Hypothalamus (tissue), 51 donors: ENCODE data around the gene ZNF780B.
A peak's percentile ranks its signal among the peaks of the same experiment; 100 is the strongest.

Experiments used
- DNase-seq, 51 donors: peaks; one replicate each; lab custom pipeline; 2025; lab: John Stamatoyannopoulos, UW

ZNF780B gene

DNA sequence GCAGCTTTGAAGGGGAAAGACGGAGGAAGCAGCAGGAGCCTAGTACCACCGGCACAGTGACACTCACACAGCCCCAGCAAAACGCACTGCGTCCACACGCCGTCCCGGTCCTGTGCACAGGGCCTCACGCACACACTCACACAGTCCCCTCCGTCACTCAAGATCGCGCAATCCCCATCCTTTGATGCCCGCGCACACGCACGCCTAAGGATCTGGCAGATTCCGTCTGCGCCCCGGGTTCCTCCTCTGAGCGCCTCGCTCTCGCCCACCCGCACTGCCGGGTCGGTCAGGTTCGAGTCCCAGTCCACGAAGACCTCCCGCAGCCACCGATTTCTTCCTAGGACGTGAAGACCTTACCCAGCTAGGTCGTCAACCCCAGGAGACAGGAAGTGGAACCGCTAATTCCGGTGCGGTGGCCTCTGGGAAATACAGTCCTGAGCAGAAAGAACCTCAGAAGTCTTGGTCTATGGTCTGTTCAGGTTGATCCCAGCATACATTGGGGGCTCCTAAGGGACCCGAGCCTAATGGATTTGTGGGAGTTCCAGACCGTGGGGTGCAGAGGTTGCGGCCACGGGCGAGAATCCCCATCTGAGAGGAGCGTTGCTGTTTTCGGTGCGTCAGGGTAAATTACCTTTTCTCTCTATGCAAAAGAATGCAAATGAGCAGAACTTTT is at the start of gene ZNF780B:
Gene ZNF780B (minus strand): TSS at position 400 of the 673 bp plus-strand sequence. CDS start 5,899 bp downstream, outside the sequence.
- peak in 50 of 51 donors; percentile 7 to 85 (median 56) for DNase-seq

DNA sequence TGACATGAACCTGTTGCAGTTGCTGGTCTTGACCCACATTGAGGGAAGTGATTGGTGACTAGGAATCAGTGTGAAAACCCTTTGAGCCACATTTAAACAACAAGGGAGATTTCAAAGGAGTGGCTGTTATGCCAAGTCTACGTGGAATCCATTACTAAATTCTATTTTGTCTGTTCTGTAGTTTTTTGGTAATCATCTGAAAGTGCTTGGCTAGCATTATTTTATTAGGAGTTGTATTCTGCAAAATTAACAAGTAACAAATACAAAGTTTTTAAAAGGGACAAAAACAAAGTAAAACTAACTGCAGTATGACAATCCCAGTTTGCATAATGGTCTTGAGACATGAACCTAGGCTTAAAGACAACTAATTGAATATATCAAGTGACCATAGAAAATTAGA is 48.7 kb upstream of the ZNF780B start:
- no peak for DNase-seq

DNA sequence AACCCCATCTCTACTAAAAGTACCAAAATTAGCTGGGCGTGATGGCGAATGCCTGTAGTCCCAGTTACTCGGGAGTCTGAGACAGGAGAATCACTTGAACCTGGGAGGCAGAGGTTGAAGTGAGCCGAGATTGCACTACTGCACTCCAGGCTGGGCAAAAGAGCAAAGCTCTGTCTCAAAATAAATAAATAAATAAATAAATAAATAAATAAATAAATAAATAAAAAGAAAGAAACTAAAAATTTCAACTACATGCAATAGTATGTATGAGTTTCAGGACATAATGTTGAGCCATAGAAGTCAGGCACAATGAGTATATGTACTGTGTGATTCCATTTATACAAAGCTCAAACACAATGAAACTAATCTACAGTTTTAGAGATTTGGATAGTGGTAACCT is 47.6 kb upstream of the ZNF780B start:
- DNase-seq: no peak

DNA sequence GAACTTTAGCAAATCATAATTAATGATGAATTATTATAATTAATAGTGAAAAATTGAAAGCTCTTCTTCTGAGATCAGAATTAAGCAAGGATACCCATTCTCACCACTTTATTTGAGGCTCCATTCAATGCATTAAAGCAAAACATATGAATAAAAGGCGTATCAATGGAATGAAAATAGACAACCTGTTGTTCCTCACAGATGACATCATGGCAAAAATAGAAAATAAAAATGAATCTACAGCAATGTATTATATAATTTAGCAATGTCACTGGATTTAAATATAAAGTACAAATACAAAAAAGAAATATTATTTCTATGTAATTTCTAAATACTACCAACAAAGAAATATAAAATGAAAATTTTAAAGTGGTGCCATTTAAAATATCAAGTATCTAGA is 45.8 kb upstream of the ZNF780B start:
- DNase-seq: no peak

DNA sequence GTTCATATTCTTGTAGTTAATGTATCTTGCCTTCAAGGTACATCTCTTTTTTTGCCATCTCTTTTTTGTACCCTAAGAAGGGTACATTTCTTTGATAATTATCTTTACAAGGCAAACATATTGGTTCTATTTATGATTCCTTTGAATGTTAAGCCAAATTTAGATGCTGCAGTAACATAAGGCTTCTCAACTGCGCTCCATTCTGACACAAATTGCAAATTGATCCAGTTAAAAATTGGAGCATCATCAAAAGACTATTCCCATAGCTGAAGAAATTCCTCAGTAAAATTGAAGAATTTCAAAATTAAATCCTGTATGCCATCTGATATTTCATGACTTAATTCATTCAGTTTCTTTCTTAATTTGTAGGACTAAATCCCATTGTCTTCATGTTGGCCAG is 37.4 kb upstream of the ZNF780B start:
- DNase-seq: no peak

DNA sequence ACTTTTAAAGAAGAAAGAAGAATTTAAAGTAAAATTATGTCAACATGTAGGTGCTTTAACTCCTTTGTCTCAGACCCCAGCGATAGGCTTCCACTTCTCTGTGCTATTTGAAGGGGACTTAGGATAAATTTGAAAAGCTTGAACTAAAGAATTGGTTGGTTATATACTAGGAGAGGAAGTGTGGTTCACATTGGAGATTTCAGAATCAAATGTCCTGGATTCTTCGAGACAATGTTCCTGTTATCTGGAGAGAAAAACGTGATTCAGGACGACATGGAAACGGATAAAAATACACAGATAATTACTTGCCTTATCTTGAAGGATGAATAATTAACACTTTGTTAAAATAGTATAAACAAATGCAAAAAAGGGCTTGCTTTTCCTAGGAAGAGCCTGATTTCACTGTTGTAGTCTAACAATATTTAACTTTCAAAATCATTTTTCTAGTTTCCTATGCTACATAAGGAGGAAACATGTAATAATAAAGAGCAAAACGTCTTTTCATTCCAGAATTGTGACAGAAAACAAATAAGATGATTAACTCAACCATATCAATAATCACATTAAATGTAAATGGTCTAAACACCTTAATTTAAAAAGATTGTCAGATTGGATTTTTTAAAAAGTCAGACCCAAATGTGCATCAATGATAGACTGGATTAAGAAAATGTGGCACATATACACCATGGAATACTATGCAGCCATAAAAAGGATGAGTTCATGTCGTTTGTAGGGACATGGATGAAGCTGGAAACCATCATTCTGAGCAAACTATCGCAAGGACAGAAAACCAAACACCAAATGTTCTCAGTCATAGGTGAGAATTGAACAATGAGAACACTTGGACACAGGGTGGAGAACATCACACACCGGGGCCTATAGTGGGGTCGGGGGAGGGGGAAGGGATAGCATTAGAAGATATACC is 35.4 kb upstream of the ZNF780B start:
- peak in 1 of 51 donors; percentile 30 for DNase-seq

DNA sequence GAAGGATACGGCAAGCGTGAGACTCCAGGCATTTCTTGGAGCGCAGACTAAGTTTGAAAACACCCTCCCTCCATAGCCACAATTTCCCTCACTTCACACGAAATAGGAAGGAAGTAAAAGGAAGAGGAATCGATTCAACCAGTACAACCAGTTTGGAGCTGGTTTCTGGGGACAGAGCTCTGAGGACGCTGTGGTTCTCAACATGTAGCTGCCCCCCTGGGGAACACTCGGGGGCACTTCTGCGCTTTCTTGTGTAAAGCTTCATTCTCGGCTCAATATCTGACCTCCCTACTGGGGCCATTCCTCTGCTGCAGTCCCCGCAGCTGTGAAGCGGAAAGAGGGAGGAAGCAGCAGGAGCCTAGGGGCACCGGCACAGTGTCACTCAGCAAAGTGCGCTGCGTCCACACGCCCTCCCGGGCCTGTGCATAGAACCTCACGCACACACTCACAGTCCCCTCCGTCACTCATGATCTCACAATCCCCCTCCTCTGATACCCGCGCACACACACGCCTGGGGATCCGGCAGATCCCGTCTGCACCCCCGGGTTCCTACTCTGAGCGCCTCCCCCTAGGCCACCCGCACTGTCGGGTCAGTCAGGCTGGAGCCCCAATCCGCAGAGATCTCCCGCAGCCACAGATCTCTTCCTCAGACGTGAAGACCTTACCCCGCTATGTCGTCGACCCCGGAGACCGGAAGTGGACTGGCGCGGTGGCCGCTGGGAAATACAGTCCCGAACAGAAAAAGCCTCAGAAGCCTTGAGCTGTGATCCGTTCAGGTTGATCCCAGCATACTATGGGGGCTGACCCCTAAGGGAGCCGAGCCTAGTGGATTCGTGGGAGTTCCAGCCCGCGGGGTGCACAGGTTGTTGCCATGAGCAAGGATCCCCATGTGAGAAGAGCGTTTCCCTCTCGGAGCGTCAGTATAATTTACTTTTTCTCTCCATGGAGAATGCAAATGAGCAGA is 34.5 kb upstream of the ZNF780B start, which contains the start of gene ZNF780A:
Gene ZNF780A (minus strand): TSS at position 703 of the 964 bp plus-strand sequence. CDS start 6,190 bp downstream, outside the sequence.
- peak; percentile 12 to 89 (median 74) for DNase-seq

DNA sequence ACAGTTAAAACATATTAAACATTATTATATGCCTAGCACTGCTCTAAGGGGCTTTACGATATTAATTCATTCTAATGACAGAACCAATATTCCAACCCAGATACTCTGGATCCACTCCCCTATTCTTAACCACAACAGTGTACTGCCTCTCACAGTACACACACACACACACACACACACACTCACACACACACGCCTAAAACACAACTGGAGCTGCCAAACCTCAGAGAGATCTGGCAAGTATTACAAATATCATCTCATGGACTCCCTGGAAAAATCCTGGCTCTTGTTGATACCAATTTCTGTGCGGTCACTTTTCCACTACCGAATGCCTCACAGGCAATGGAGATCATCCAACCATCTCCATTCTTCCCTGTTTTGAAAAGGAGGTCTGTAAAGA is 33.4 kb upstream of the ZNF780B start:
- DNase-seq: no peak

DNA sequence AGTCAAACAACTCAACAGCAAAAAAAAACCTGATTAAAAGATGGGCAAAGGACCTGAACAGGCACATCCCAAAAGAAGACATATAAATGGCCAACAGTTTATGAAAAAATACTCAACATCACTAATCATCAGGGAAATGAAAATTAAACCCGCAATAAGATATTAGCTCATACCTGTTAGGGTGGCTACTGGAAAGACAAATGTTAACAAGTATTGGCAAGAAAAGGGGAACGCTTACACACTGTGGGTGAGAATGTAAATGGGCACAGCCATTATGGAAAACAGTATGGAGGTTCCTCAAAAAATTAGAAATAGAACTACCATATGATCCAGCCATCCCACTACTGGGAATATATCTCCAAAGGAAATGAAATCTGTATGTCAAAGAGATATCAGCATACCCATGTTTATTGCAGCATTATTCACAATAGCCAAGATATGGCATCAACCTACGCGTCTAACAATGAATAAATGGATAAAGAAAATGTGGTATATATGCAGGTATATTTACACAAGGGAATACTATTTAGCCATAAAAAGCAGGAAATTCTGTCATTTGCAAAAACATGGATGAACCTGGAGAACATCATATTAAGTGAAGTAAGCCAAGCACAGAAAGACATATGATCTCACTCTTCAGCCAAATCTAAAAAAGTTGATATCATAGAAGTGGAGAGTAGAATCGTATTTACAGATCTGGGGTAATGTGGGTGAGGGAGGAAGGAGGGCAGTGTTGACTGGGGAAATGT is 32.4 kb upstream of the ZNF780B start:
- no peak for DNase-seq

DNA sequence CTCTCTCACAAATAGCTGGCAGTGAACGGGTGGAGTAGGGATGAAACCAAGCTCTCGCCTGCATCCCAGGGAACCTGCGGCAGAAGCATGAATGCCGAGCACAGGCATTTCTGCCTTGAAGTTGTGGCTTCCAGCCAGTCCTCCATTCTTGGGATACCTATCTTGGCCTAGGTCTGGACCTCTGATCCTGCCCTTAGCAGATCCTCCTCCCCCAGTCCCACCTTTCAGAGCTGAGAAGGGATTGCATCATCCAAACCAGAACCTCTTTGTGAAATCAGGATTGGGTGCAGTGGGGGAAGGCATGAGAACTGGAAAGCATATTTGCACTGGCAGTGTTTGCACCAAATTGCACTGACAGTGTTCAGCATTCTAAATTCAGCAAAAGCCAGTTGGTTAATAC is 28.9 kb upstream of the ZNF780B start:
- no peak for DNase-seq

DNA sequence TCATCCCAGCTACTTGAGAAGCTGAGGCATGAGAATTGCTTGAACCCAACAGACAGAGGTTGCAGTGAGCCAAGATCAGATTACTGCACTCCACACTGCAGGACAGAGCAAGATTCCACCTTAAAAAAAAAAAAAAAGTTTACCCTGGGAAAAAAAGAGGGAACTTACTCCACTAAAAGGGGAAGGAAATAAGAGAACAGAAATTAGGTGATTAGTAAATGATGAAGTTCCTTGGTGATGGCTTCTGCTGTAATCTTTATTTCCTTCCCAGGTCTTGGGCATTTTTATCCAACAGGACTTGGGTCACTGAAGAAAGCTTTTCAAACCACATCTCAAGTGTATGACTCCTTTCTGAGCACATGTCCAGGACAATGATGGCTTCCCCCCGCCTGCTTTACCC is 25.4 kb upstream of the ZNF780B start:
- no peak for DNase-seq

DNA sequence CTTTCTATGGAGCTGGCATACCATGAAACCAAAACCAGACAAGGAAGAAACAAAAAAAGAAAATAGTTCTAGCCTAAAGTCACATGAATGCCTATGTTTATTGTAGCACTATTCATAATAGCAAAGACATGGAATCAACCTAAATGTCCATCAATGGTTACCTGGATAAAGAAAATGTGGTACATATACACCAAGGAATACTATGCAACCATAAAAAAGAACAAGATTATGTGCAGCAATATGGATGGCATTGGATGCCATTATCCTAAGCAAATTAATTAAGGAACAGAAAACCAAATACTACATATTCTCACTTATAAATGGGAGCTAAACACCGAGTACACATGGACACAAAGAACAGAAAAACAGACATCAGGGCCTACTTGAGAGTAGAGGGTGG is 24.3 kb upstream of the ZNF780B start:
- DNase-seq: no peak

DNA sequence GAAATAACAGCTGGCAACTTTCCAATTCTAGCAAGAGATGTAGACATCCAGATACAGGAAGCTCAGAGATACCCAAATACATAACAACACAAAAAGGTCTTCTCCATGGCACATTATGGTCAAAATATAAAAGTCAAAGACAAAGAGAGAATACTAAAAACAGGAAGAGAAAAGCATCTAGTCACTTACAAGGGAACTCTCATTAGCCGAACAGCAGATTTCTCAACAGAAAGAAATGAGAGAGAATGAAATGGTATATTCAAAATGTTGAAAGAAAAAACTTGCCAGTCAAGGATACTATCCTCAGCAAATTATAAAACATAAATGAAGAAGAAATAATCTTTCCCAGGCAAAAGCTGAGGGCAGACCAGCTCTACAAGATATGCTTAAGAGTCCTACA is 22.3 kb upstream of the ZNF780B start:
- no peak for DNase-seq

DNA sequence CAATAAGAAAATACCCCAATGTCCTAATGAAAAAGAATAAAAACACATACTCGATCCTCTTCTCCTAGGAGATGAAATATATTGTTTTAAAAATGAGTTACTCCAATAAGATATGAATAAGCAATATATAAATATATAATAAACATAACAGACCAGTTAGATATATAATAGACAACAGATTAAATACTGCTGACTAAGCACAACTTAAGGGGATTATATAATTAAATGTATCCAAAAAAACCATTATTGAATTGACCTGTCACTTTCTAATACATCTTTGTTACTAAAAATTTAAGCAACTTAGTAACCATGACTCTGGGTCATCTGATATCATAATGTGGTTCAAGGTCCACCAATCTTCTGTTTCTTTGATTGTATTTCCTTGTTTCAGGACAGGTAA is 14.0 kb upstream of the ZNF780B start:
- no peak for DNase-seq

DNA sequence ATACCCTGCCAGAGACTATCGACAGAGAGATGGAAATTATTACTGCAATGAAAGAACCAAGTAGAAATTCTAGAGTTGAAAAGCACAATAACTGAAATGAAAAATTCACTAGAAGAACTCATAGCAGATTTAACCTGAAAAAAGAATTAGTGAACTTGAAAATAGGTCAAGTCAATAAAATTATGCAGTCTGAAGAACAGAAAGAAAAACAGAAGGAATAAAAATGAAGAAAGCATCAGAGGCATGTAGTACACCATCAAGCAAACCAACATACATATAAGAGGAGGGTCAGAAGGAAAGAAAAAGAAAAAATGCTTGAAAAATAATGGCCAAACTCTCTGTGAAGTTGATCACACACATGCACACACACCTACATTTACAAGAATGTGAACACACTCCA is 3.6 kb upstream of the ZNF780B start:
- no peak for DNase-seq

DNA sequence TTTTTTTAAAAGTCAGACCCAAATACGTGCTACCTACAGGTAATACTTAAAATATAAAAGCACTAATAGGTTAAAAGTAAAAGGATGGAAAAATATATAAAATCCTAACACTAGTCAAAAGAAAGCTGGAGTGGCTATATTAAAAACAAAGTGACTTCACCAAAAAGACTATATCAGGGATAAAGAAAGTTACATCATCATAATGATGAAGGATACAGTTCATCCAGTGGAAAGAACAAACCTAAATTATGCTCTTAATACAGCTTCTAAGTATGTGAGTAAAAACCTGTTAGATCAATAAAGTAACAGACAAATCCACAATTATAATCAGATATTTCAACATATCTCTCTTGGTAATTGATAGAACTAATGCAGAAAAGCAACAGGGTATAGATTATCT is 1.1 kb upstream of the ZNF780B start:
- no peak for DNase-seq

DNA sequence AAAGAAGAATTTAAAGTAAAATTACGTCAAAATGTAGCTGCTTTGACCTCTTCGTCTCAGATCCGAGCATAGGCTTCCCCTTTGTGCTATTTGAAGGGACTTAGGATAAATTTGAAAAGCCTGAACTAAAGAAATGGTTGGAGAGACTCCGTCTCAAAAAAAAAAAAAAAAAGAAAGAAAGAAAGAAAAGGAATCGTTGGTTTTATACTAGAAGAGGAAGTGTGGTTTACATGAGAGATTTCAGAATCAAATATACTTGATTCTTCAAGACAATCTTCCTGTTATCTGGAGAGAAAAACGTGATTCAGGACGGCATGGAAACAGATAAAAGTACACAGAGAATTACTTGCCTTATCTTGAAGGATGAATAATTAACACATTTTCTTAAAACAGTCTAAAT is 474 bp upstream of the ZNF780B start:
- DNase-seq: no peak

DNA sequence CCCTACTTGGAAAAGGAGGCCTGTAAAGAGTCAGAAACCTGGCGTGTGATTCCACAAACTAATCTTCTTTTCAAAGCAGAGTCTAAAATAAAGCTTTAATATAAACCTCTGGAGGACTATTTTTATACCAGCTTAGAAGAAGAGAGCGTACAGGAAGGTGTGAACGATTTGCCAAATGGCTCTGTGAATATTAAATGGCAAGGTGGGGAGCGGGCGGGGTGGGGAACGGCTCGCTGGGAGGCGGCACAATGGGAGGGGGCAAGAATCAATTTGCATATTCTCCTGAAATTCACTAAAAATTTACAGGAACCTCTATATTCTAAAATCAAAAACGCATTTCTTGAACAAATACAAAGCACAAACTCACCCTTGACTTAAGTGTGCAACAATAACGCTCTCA is 982 bp downstream of the ZNF780B start:
- DNase-seq: no peak

DNA sequence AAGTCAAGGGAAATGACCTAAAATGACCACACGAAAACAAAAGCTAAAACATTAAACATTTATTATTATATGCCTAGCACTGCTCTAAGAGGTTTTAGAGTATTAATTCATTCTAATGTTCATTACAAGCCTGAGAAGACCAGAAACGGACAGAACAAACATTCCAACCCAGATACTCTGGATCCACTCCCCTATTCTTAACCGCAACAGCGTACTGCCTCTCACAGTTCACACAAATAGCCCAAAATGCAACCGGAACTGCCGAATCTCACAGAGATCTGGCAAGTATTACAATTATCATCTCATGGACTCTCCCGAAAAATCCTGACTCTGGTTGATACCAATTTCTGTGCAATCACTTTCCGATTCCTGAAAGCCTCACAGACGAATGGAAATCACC is 1.4 kb downstream of the ZNF780B start:
- DNase-seq: no peak

DNA sequence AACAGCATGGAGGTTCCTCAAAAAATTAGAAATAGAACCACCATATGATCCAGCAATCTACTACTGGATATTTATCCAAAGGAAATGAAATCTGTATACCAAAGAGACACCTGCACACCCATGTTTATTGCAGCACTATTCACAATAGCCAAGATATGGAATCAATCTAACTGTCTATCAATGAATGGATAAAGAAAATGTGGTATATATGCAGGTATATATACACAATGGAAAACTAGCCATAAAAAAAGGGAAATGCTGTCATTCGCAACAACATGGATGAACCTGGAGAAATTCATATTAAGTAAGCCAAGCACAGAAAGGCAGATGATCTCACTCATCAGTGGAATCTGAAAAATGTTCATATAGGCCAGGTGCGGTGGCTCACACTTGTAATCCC is 2.5 kb downstream of the ZNF780B start:
- DNase-seq: no peak
